Parathyroid adenoma (tissue), 2 donors: ENCODE measurements around the gene DLGAP1.

Experiments
- H2AFZ ChIP-seq: fragments of 300-600 bp; sonication (generic); one replicate; pipeline ENCODE4 v1.7.0; 2017; ENCODE audit warnings: antibody characterized with exemption, mild to moderate bottlenecking
- H3K27ac ChIP-seq: fragments of 300-600 bp; sonication (generic); one replicate; pipeline ENCODE4 v1.7.0; 2017
- H3K27me3 ChIP-seq: fragments of 300-600 bp; sonication (generic); one replicate; pipeline ENCODE4 v1.7.0; 2017; ENCODE audit warnings: low read length; ENCODE audit not compliant: control insufficient read depth, insufficient read depth
- H3K36me3 ChIP-seq: fragments of 300-600 bp; sonication (generic); one replicate; pipeline ENCODE4 v1.7.0; 2017; ENCODE audit warnings: low read length; ENCODE audit not compliant: control insufficient read depth, insufficient read depth
- H3K4me1 ChIP-seq: fragments of 300-600 bp; sonication (generic); one replicate; pipeline ENCODE4 v1.7.0; 2017; ENCODE audit warnings: control low read depth
- H3K4me2 ChIP-seq: fragments of 300-600 bp; sonication (generic); one replicate; pipeline ENCODE4 v1.7.0; 2017; ENCODE audit warnings: low read length
- H3K4me3 ChIP-seq: fragments of 300-600 bp; sonication (generic); one replicate; pipeline ENCODE4 v1.7.0; 2017; ENCODE audit warnings: low read depth, low read length
- H3K79me2 ChIP-seq: fragments of 300-600 bp; sonication (generic); one replicate; pipeline ENCODE4 v1.7.0; 2017; ENCODE audit warnings: control low read depth
- H3K9ac ChIP-seq: fragments of 300-600 bp; sonication (generic); one replicate; pipeline ENCODE4 v1.7.0; 2017; ENCODE audit warnings: mild to moderate bottlenecking
- H3K9me3 ChIP-seq: fragments of 300-600 bp; sonication (generic); one replicate; pipeline ENCODE4 v1.7.0; 2017; ENCODE audit warnings: low read length; ENCODE audit not compliant: control insufficient read depth
- TF ChIP-seq, protein P1 (sequence below): fragments of 300-600 bp; sonication (generic); IDR thresholded peaks from one replicate; pipeline ENCODE4 v1.7.0; 2017; ENCODE audit warnings: antibody characterized with exemption, mild to moderate bottlenecking
- donor health status: primary hyperparathyroidism.

Gene DLGAP1

DNA sequence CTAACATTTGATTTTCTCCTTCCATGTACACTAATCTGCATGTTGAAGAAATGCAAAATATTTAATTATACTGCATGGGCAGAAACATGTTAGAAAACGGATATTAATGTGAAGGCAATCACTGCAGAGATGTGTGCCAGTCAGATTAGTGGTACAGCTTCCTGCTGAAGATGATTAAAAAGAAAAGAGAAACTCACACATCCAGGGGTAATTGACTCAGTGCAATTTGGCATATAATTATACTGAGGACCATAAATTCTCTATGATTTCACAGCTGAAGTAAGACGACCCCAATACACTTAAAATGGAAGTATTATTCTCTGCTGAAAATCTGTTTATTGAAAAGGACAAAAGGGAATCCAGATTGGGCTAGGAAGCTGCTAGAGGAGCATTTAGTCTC, 761.7 kb downstream of the DLGAP1 start:
- H3K4me2 ChIP-seq, result no peak overlapping the region
- H3K4me3 ChIP-seq, result no peak overlapping the region
- no peak overlapping the region for H3K27ac ChIP-seq
- no peaks in the 10 kb centered on the region for H3K9me3 ChIP-seq
- H3K9ac ChIP-seq, result no peak overlapping the region
- TF ChIP-seq, protein P1, sequence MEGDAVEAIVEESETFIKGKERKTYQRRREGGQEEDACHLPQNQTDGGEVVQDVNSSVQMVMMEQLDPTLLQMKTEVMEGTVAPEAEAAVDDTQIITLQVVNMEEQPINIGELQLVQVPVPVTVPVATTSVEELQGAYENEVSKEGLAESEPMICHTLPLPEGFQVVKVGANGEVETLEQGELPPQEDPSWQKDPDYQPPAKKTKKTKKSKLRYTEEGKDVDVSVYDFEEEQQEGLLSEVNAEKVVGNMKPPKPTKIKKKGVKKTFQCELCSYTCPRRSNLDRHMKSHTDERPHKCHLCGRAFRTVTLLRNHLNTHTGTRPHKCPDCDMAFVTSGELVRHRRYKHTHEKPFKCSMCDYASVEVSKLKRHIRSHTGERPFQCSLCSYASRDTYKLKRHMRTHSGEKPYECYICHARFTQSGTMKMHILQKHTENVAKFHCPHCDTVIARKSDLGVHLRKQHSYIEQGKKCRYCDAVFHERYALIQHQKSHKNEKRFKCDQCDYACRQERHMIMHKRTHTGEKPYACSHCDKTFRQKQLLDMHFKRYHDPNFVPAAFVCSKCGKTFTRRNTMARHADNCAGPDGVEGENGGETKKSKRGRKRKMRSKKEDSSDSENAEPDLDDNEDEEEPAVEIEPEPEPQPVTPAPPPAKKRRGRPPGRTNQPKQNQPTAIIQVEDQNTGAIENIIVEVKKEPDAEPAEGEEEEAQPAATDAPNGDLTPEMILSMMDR, result no peak
- H3K79me2 ChIP-seq, result no peaks in the 10 kb centered on the region
- no peaks in the 10 kb centered on the region for H3K4me1 ChIP-seq
- H2AFZ ChIP-seq, result no peak overlapping the region
- no peaks in the 10 kb centered on the region for H3K27me3 ChIP-seq
- no peaks in the 10 kb centered on the region for H3K36me3 ChIP-seq

DNA sequence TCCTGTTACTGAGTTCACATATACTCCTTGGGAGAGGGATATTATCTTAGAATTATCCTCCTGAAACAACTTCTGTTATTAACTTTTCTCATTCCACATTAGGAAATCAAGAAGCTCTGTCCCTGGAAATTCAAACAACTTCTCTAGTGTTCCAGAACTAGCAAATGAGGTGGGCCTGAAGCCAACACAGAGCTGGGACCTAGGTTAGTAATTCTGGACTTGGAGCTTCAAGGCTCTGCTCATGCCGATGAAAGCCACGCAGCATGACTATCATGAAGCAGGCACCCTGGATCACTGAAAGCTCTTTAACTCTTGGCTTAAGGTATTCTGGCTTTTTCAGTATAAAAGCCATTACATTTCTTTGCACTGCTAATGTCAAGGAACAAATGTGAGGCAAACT, 762.4 kb downstream of the DLGAP1 start:
- Histone ChIP-seq H3K4me1 (no peaks in the 10 kb centered on the region), H2AFZ (no peak overlapping the region), H3K27me3 (no peaks in the 10 kb centered on the region), H3K4me3 (no peak overlapping the region), H3K9me3 (no peaks in the 10 kb centered on the region), H3K27ac (no peak overlapping the region), H3K4me2 (no peak overlapping the region), H3K9ac (no peak overlapping the region), H3K79me2 (no peaks in the 10 kb centered on the region), H3K36me3 (no peaks in the 10 kb centered on the region)
- TF ChIP-seq, protein P1, result no peak

DNA sequence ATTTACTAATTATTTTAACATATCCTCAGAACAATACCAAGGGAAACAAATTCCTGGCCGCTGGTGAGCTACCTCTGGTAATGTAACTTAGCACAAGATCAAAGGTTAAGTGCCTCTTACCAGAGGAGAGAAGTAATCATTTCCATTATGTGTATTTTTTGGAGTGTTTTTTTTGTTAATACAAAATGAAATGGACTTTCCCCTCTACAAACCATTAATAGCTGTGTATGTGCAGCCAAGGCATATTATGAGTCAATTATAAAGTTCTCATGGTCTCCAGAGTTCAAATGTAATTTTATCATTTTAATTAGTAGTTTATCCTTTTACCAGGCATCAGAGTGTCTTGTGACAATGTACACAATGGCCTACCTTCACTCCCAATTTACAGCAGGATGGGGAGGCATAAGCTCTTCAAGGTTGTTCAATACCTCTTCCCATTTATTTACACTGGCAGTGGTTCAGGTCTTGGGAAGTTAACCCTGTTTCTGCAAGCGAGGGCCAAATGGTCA, 762.9 kb downstream of the DLGAP1 start:
- Histone ChIP-seq H3K27me3 (no peaks in the 10 kb centered on the region), H3K79me2 (no peaks in the 10 kb centered on the region), H3K27ac (no peak overlapping the region), H3K9me3 (no peaks in the 10 kb centered on the region), H3K4me2 (no peak overlapping the region), H3K4me3 (no peak overlapping the region), H3K4me1 (no peaks in the 10 kb centered on the region), H2AFZ (no peak overlapping the region), H3K9ac (no peak overlapping the region), H3K36me3 (no peaks in the 10 kb centered on the region)
- TF ChIP-seq, protein P1, result no peak

DNA sequence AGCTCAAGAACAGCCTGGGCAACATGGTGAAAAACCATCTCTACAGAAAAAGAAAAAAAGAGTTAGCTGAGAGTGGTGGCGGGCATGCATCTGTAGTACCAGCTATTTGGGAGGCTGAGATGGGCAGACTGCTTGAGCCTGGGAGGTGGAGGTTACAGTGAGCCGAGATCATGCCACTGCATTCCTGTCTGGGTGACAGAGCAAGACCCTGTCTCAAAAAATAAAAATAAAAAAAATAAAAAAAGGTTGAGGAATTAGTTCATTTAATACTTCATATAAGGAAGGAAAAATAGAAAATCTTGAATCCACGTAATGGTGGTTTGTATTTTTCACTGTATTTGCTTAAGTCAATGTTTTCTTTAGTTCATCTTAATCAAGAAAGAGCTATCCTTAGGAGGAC, 763.4 kb downstream of the DLGAP1 start:
- TF ChIP-seq, protein P1, result no peak
- H3K9ac ChIP-seq, result no peak overlapping the region
- H3K4me3 ChIP-seq, result no peak overlapping the region
- no peaks in the 10 kb centered on the region for H3K4me1 ChIP-seq
- no peaks in the 10 kb centered on the region for H3K36me3 ChIP-seq
- H3K79me2 ChIP-seq, result no peaks in the 10 kb centered on the region
- no peak overlapping the region for H2AFZ ChIP-seq
- no peak overlapping the region for H3K4me2 ChIP-seq
- H3K27me3 ChIP-seq, result no peaks in the 10 kb centered on the region
- H3K27ac ChIP-seq, result no peak overlapping the region
- H3K9me3 ChIP-seq, result no peaks in the 10 kb centered on the region

DNA sequence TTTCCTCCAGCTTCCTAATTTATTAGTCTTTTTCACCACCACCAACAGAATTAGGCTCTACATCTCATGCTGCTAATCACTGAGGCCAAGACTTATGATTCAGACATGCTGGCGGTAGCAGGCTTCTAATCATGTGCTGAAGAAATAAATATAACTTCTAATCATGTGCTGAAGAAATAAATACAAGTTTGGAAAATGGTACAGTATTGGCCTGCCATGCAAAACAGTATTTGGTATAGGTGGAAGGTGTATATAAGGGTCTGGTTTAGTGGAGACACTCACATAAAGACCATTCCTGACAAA, 764.4 kb downstream of the DLGAP1 start:
- no peaks in the 10 kb centered on the region for H3K27me3 ChIP-seq
- no peaks in the 10 kb centered on the region for H3K4me1 ChIP-seq
- H2AFZ ChIP-seq, result no peak overlapping the region
- H3K27ac ChIP-seq, result no peak overlapping the region
- no peaks in the 10 kb centered on the region for H3K79me2 ChIP-seq
- no peak overlapping the region for H3K9ac ChIP-seq
- H3K9me3 ChIP-seq, result no peaks in the 10 kb centered on the region
- no peak overlapping the region for H3K4me2 ChIP-seq
- H3K36me3 ChIP-seq, result no peaks in the 10 kb centered on the region
- TF ChIP-seq, protein P1, result no peak
- H3K4me3 ChIP-seq, result no peak overlapping the region
